Astrocyte (in vitro differentiated cells and primary cell): ENCODE results near the gene SUN5. TPM values are rescaled to one million over a fixed set of nuclear protein-coding genes. Genes with fewer than 3 reads are reported as not detected.

Experiments used
- DNase-seq: peaks from one replicate; pipeline ENCODE4 v3.0.0-alpha.2; 2010; ENCODE audit warnings: low read depth
- FAIRE-seq: peaks from 2 replicates; lab custom pipeline; 2011; peaks lifted over from hg19 to GRCh38; lab: Jason Lieb, UNC
- H2AFZ ChIP-seq: 2 replicates; pipeline ENCODE4 v1.6.0; 2012; ENCODE audit warnings: low read depth, low read length, inconsistent platforms
- H3K27ac ChIP-seq: 2 replicates; pipeline ENCODE4 v1.5.1; 2011; ENCODE audit warnings: low read depth, low read length, inconsistent platforms
- H3K27me3 ChIP-seq: 2 replicates; pipeline ENCODE4 v1.6.0; 2011; ENCODE audit warnings: low read length, inconsistent platforms; ENCODE audit not compliant: insufficient read depth
- H3K36me3 ChIP-seq: 2 replicates; pipeline ENCODE4 v1.5.1; 2011; ENCODE audit warnings: low read length, inconsistent platforms; ENCODE audit not compliant: insufficient read depth
- H3K4me1 ChIP-seq: 2 replicates; pipeline ENCODE4 v1.5.1; 2011; ENCODE audit warnings: low read length, inconsistent platforms; ENCODE audit not compliant: insufficient read depth
- H3K4me2 ChIP-seq: 2 replicates; pipeline ENCODE4 v1.6.0; 2012; ENCODE audit warnings: low read length, inconsistent platforms
- H3K4me3 ChIP-seq: 2 replicates; pipeline ENCODE4 v1.5.1; 2011; ENCODE audit warnings: low read depth, mild to moderate bottlenecking, low read length, inconsistent platforms; ENCODE audit not compliant: insufficient read depth
- H3K79me2 ChIP-seq: 2 replicates; pipeline ENCODE4 v1.6.0; 2012; ENCODE audit warnings: mild to moderate bottlenecking, low read length, inconsistent platforms; ENCODE audit not compliant: insufficient read depth
- H3K9ac ChIP-seq: 2 replicates; pipeline ENCODE4 v1.6.0; 2012; ENCODE audit warnings: mild to moderate bottlenecking, low read length, inconsistent platforms
- H3K9me3 ChIP-seq: 2 replicates; pipeline ENCODE4 v1.5.1; 2012; ENCODE audit warnings: low read depth, mild to moderate bottlenecking, low read length, inconsistent platforms; ENCODE audit not compliant: insufficient read depth
- H4K20me1 ChIP-seq: 2 replicates; pipeline ENCODE4 v1.6.0; 2012; ENCODE audit warnings: low read length, inconsistent platforms; ENCODE audit not compliant: insufficient read depth
- H3K27ac Mint-ChIP-seq: one replicate; pipeline ENCODE4 v1.8.0; 2021; ENCODE audit warnings: mild to moderate bottlenecking, mixed read lengths; ENCODE audit not compliant: unreplicated experiment
- H3K27me3 Mint-ChIP-seq: one replicate; pipeline ENCODE4 v1.8.0; 2021; ENCODE audit warnings: low read depth, mixed read lengths; ENCODE audit not compliant: unreplicated experiment
- H3K36me3 Mint-ChIP-seq: one replicate; pipeline ENCODE4 v1.8.0; 2021; ENCODE audit warnings: low read depth, mixed read lengths; ENCODE audit not compliant: unreplicated experiment
- H3K4me1 Mint-ChIP-seq: one replicate; pipeline ENCODE4 v1.8.0; 2021; ENCODE audit warnings: low read depth, mixed read lengths; ENCODE audit not compliant: unreplicated experiment
- H3K4me3 Mint-ChIP-seq: one replicate; pipeline ENCODE4 v1.8.0; 2021; ENCODE audit warnings: mild to moderate bottlenecking, moderate library complexity, mixed read lengths; ENCODE audit not compliant: unreplicated experiment
- H3K9me3 Mint-ChIP-seq: one replicate; pipeline ENCODE4 v1.8.0; 2021; ENCODE audit warnings: mild to moderate bottlenecking, mixed read lengths; ENCODE audit not compliant: unreplicated experiment
- EZH2 ChIP-seq: IDR thresholded peaks from 2 replicates; pipeline ENCODE4 v1.6.1; 2012; ENCODE audit warnings: mild to moderate bottlenecking, low read length, inconsistent platforms; ENCODE audit not compliant: insufficient read depth
- total RNA-seq: library from RNA; stranded (reverse); gene quantifications from 2 replicates; pipeline ENCODE4 v1.2.1, GENCODE V29; 2021
- TF ChIP-seq, protein P1 (sequence below): IDR thresholded peaks from 2 replicates; pipeline ENCODE4 v1.5.1; 2011; ENCODE audit warnings: low read depth, mild to moderate bottlenecking, inconsistent platforms, low read length, moderate library complexity; ENCODE audit not compliant: insufficient read depth

Gene SUN5
- total RNA-seq, 1 donor from 2014 or later: not detected

DNA sequence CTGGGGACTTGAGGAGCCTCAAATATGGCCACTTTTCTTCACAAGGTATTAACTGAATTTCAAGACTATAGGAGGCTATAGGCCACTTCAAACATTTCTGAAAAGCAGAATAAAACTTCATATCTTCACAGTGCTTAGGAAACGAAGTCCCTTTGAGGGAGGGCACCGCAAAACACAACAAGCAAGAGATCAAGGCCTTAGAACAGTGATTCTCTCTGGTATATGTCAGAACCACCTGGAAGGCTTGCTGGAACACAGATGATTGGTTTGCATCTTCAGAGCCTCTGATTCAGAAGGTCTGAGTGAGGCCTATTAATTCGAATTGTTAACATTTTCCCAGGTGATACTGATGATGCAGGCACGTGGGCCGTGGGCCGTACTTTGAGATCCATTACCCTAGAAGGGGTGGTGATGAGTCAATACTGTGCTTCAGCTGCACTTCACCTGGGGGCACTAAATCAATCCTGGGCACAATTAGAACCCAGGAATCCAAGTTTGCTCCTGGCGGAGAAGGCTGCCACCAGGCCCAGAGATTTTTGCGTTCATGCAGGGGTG is 10.7 kb downstream of the SUN5 start:
- Histone ChIP-seq H3K4me3 (no peak overlapping the region), H3K27ac (no peak overlapping the region), H3K79me2 (no peaks in the 10 kb centered on the region), H3K27me3 (no peaks in the 10 kb centered on the region), H3K9ac (no peak overlapping the region), H3K9me3 (no peaks in the 10 kb centered on the region), H2AFZ (no peak overlapping the region), H3K4me2 (no peak overlapping the region), H3K4me1 (no peaks in the 10 kb centered on the region), H4K20me1 (no peaks in the 10 kb centered on the region), H3K36me3 (no peaks in the 10 kb centered on the region)
- no peak overlapping the region for H3K4me3 Mint-ChIP-seq
- H3K36me3 Mint-ChIP-seq: no peaks in the 10 kb centered on the region
- H3K27me3 Mint-ChIP-seq: peaks cover 9% of the 10 kb centered on the region
- no peak for FAIRE-seq
- H3K9me3 Mint-ChIP-seq: peaks cover 11% of the 10 kb centered on the region
- no peaks in the 10 kb centered on the region for H3K4me1 Mint-ChIP-seq
- no peak overlapping the region for H3K27ac Mint-ChIP-seq
- TF ChIP-seq EZH2: no peak
- TF ChIP-seq, protein P1, sequence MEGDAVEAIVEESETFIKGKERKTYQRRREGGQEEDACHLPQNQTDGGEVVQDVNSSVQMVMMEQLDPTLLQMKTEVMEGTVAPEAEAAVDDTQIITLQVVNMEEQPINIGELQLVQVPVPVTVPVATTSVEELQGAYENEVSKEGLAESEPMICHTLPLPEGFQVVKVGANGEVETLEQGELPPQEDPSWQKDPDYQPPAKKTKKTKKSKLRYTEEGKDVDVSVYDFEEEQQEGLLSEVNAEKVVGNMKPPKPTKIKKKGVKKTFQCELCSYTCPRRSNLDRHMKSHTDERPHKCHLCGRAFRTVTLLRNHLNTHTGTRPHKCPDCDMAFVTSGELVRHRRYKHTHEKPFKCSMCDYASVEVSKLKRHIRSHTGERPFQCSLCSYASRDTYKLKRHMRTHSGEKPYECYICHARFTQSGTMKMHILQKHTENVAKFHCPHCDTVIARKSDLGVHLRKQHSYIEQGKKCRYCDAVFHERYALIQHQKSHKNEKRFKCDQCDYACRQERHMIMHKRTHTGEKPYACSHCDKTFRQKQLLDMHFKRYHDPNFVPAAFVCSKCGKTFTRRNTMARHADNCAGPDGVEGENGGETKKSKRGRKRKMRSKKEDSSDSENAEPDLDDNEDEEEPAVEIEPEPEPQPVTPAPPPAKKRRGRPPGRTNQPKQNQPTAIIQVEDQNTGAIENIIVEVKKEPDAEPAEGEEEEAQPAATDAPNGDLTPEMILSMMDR: no peak
- DNase-seq: no peak

DNA sequence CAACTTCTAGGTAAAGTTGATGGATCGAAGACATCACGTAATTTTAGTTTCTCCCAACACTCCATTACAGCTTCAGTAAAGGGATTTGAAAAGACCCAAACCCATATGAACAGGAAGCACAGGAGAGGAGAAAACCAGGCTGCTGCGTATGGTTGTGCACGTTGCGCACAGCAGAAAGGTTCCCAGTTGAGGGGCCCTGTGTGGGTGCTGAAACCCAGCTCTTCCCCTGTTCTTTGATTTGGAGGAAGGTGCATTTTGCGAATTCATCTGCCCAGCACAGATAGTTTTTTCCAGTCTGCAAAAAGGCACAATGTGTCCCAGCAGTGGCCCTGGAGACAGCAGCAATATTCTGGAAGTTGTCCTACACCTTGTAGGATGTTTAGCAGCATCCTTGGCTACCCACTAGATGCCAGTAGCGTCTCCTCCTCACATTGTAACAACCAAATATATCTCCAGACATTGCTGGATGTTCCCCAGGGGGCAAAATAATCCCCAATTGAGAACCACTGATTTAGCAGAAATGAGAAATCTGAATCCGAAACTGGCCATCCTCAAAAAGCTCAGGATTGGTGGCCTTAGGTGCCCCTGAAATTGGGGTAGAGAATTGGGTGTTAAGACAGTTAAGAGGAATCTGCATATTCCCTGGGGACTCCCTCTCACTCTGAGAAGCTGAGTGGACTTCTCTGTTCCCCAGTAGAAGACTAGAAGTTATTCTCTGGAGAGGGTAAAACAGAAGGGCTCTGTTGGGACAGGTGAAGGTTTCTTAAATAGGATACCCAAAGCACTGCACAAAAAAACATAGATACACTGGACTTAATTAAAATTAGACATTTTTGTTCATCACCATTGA is 12.2 kb downstream of the SUN5 start:
- Mint-ChIP-seq H3K9me3 (peaks cover 11% of the 10 kb centered on the region), H3K36me3 (no peaks in the 10 kb centered on the region), H3K27me3 (peaks cover 9% of the 10 kb centered on the region), H3K27ac (no peak overlapping the region), H3K4me1 (no peaks in the 10 kb centered on the region), H3K4me3 (no peak overlapping the region)
- Histone ChIP-seq H2AFZ (no peak overlapping the region), H3K79me2 (no peaks in the 10 kb centered on the region), H3K4me1 (no peaks in the 10 kb centered on the region), H3K36me3 (no peaks in the 10 kb centered on the region), H3K9ac (no peak overlapping the region), H3K27ac (no peak overlapping the region), H3K4me3 (no peak overlapping the region), H3K9me3 (no peaks in the 10 kb centered on the region), H3K4me2 (no peak overlapping the region), H3K27me3 (no peaks in the 10 kb centered on the region), H4K20me1 (no peaks in the 10 kb centered on the region)
- no peak for DNase-seq
- FAIRE-seq: no peak
- TF ChIP-seq EZH2: no peak
- TF ChIP-seq, protein P1: no peak

GRCh38 chr20:32991383-32991782 is 12.8 kb downstream of the SUN5 start:
- no peaks in the 10 kb centered on the region for H3K79me2 ChIP-seq
- no peak overlapping the region for H3K9ac ChIP-seq
- no peaks in the 10 kb centered on the region for H3K4me1 ChIP-seq
- H3K9me3 Mint-ChIP-seq: peaks cover 11% of the 10 kb centered on the region
- no peak overlapping the region for H3K4me3 Mint-ChIP-seq
- no peak for FAIRE-seq
- peaks cover 5% of the 10 kb centered on the region for H3K27me3 Mint-ChIP-seq
- H3K9me3 ChIP-seq: no peaks in the 10 kb centered on the region
- H3K36me3 ChIP-seq: no peaks in the 10 kb centered on the region
- no peaks in the 10 kb centered on the region for H3K36me3 Mint-ChIP-seq
- no peaks in the 10 kb centered on the region for H4K20me1 ChIP-seq
- no peaks in the 10 kb centered on the region for H3K4me1 Mint-ChIP-seq
- no peak overlapping the region for H3K4me3 ChIP-seq
- H3K27ac Mint-ChIP-seq: no peak overlapping the region
- H3K4me2 ChIP-seq: no peak overlapping the region
- TF ChIP-seq EZH2: no peak
- H3K27me3 ChIP-seq: no peaks in the 10 kb centered on the region
- no peak overlapping the region for H3K27ac ChIP-seq
- no peak overlapping the region for H2AFZ ChIP-seq
- DNase-seq: no peak
